ENCODE measurements around the gene RCC2. TPM values are rescaled to one million over a fixed set of nuclear protein-coding genes. Genes with fewer than 3 reads are reported as not detected.

Gene RCC2
- polyA plus RNA-seq, 1 donor (not counting 4 experiments of a cell fraction or from before 2014, with no cell fraction given): 45.2 TPM

DNA sequence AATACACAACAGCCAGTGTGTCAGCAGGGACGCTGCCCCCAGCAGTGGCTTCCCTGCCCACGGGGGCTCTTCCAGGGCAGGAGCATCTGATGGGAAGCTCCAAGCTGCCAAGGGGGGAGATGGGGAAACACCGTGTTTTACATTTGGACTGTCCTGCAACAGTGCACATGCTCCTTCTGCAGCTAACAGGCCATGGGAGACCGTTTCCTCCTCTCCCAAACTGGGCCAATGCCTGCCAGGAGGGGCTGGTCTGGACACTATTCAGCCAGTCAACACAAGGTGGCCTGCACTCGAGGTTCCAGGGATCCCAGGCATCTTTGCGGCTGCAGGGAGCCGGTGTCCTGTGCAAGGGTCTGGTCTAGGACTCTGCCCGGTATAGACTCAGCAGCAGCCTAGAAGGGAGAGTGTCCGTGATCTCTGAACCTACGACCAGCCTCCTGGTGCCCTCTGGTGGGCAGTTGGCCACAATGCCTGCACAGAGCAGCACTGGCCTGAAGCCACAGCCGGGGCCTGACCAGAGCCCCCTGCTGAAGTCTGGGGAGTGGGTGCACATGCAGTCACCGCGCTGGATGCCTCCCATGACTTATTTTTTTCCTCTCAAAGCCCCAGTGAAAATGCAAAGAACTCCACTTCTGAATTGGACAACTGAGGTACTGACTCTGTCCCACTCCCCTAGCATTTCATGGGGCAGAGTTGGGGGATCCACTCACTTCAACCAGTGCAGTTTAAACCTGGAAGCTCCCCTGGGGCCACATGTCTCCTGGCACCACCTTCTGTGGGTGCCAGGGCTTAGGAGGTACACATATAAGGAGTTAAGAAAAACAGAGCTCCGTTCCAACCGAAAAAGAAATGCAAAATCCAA lies 33.3 kb downstream of the RCC2 start:
- peaks cover 11% of the 10 kb centered on the region for H3K4me1 ChIP-seq (ENCODE audit: control insufficient read depth, extremely low read depth, insufficient read depth, low read length)
- FAIRE-seq: peak; percentile 78
- H3K4me2 ChIP-seq (ENCODE audit: control insufficient read depth, extremely low read depth, insufficient read depth, low read depth, low read length): no peak overlapping the region
- H3K36me3 ChIP-seq (ENCODE audit: control insufficient read depth in 2 of 2, extremely low read depth in 1 of 2, insufficient read depth in 2 of 2, low read length in 2 of 2): peaks cover 30 to 31% of the 10 kb centered on the region in 2 experiments
- no peaks in the 10 kb centered on the region for H3K79me2 ChIP-seq (ENCODE audit: control insufficient read depth, insufficient read depth, low read length)
- H3K4me3 ChIP-seq (ENCODE audit: control insufficient read depth in 2 of 3, extremely low read depth in 1 of 3, insufficient read depth in 2 of 3, low read depth in 1 of 3, low read length in 3 of 3): no peak overlapping the region
- H3K9me1 ChIP-seq (ENCODE audit: control insufficient read depth, extremely low read depth, insufficient read depth, low read length): no peaks in the 10 kb centered on the region
- no peaks in the 10 kb centered on the region for H4K20me1 ChIP-seq (ENCODE audit: control insufficient read depth, extremely low read depth, insufficient read depth, low read length)
- H3K27me3 ChIP-seq (ENCODE audit: control insufficient read depth, extremely low read depth, insufficient read depth, low read length): no peaks in the 10 kb centered on the region
- H3K9ac ChIP-seq (ENCODE audit: control insufficient read depth, extremely low read depth, insufficient read depth, low read length): no peak overlapping the region
- no peak for TF ChIP-seq EZH2 (IDR thresholded peaks at IDR 0.05; ENCODE audit: low read length)
- TF ChIP-seq CTCF (optimal IDR thresholded peaks at IDR 0.05 in 1 of 3, IDR thresholded peaks at IDR 0.05 in 1 of 3, conservative IDR thresholded peaks at IDR 0.05 in 1 of 3; ENCODE audit: extremely low read depth in 1 of 3, insufficient read depth in 2 of 3, low read length in 3 of 3): peak; percentile 78 to 95 (median 87)
- H2AFZ ChIP-seq (ENCODE audit: control insufficient read depth, low read length): no peak overlapping the region
- DNase-seq (ENCODE audit: low read depth, low spot score): no peak
- no peaks in the 10 kb centered on the region for H3K9me3 ChIP-seq (ENCODE audit: control insufficient read depth, low read depth, low read length)
- dilution Hi-C loops (cut with MboI; ENCODE audit: extremely low pct_ligation_motif_present, low sequenced_read_pairs): no loop called here
- no peak overlapping the region for H3K27ac ChIP-seq (ENCODE audit: control insufficient read depth, insufficient read depth, low read length)

GRCh38 chr1:17404820-17405219 lies 34.7 kb downstream of the RCC2 start:
- H3K4me2 ChIP-seq (ENCODE audit: control insufficient read depth, extremely low read depth, insufficient read depth, low read depth, low read length): no peak overlapping the region
- H3K27me3 ChIP-seq (ENCODE audit: control insufficient read depth, extremely low read depth, insufficient read depth, low read length): no peaks in the 10 kb centered on the region
- peaks cover 18 to 21% of the 10 kb centered on the region in 2 experiments for H3K36me3 ChIP-seq (ENCODE audit: control insufficient read depth in 2 of 2, extremely low read depth in 1 of 2, insufficient read depth in 2 of 2, low read length in 2 of 2)
- H3K9ac ChIP-seq (ENCODE audit: control insufficient read depth, extremely low read depth, insufficient read depth, low read length): no peak overlapping the region
- TF ChIP-seq EZH2 (IDR thresholded peaks at IDR 0.05; ENCODE audit: low read length) (no peak), CTCF (optimal IDR thresholded peaks at IDR 0.05 in 1 of 3, IDR thresholded peaks at IDR 0.05 in 1 of 3, conservative IDR thresholded peaks at IDR 0.05 in 1 of 3; ENCODE audit: extremely low read depth in 1 of 3, insufficient read depth in 2 of 3, low read length in 3 of 3) (no peak)
- H3K4me3 ChIP-seq (ENCODE audit: control insufficient read depth in 2 of 3, extremely low read depth in 1 of 3, insufficient read depth in 2 of 3, low read depth in 1 of 3, low read length in 3 of 3): no peak overlapping the region
- H2AFZ ChIP-seq (ENCODE audit: control insufficient read depth, low read length): no peak overlapping the region
- H3K9me1 ChIP-seq (ENCODE audit: control insufficient read depth, extremely low read depth, insufficient read depth, low read length): no peaks in the 10 kb centered on the region
- no peak for FAIRE-seq
- no peak overlapping the region for H3K27ac ChIP-seq (ENCODE audit: control insufficient read depth, insufficient read depth, low read length)
- no peaks in the 10 kb centered on the region for H4K20me1 ChIP-seq (ENCODE audit: control insufficient read depth, extremely low read depth, insufficient read depth, low read length)
- H3K9me3 ChIP-seq (ENCODE audit: control insufficient read depth, low read depth, low read length): no peaks in the 10 kb centered on the region
- dilution Hi-C loops (cut with MboI; ENCODE audit: extremely low pct_ligation_motif_present, low sequenced_read_pairs): no loop called here
- peaks cover 11% of the 10 kb centered on the region for H3K4me1 ChIP-seq (ENCODE audit: control insufficient read depth, extremely low read depth, insufficient read depth, low read length)
- H3K79me2 ChIP-seq (ENCODE audit: control insufficient read depth, insufficient read depth, low read length): no peaks in the 10 kb centered on the region
- no peak for DNase-seq (ENCODE audit: low read depth, low spot score)

Data from keratinocyte (primary cell).